Endothelial cell (in vitro differentiated cells): Measurements from ENCODE around the gene IL24. TPM values are rescaled to one million over a fixed set of nuclear protein-coding genes. Genes with fewer than 3 reads are reported as not detected.
A peak's percentile ranks its signal among the peaks of the same experiment; 100 is the strongest.

ENCODE experiments used
- DNase-seq: peaks from one replicate; pipeline ENCODE4 v3.0.0; 2021; ENCODE audit warnings: low spot score
- H3K27ac Mint-ChIP-seq: one replicate; pipeline ENCODE4 v1.8.0; 2021; ENCODE audit warnings: mixed read lengths, inconsistent platforms; ENCODE audit not compliant: unreplicated experiment
- H3K27me3 Mint-ChIP-seq: one replicate; pipeline ENCODE4 v1.8.0; 2021; ENCODE audit warnings: mild to moderate bottlenecking, moderate library complexity, mixed read lengths, inconsistent platforms; ENCODE audit not compliant: unreplicated experiment
- H3K36me3 Mint-ChIP-seq: one replicate; pipeline ENCODE4 v1.8.0; 2021; ENCODE audit warnings: mild to moderate bottlenecking, low read depth, mixed read lengths, inconsistent platforms; ENCODE audit not compliant: unreplicated experiment
- H3K4me1 Mint-ChIP-seq: one replicate; pipeline ENCODE4 v1.8.0; 2021; ENCODE audit warnings: mild to moderate bottlenecking, mixed read lengths, inconsistent platforms; ENCODE audit not compliant: unreplicated experiment
- H3K4me3 Mint-ChIP-seq: one replicate; pipeline ENCODE4 v1.8.0; 2021; ENCODE audit warnings: mild to moderate bottlenecking, mixed read lengths, inconsistent platforms; ENCODE audit not compliant: unreplicated experiment
- H3K9me3 Mint-ChIP-seq: one replicate; pipeline ENCODE4 v1.8.0; 2021; ENCODE audit warnings: mixed read lengths, inconsistent platforms; ENCODE audit not compliant: unreplicated experiment
- CTCF ChIP-seq: fragments of 200-600 bp; sonication (generic); IDR thresholded peaks from one replicate; pipeline ENCODE4 v1.5.0; 2021; ENCODE audit warnings: antibody characterized with exemption; ENCODE audit not compliant: unreplicated experiment
- total RNA-seq: library from RNA; stranded (reverse); fragmentation: NEBNext Ultra II Directional; extraction: Animal tissue kit (Norgen Biotek cat#: 25700); gene quantifications from one replicate; pipeline ENCODE4 v1.2.1, GENCODE V29; 2021; ENCODE audit not compliant: unreplicated experiment

IL24 gene
- total RNA-seq, 1 donor from 2014 or later, result not detected

- Mint-ChIP-seq H3K27ac (no peak overlapping the region), H3K9me3 (no peaks in the 10 kb centered on the region), H3K27me3 (peaks cover 3% of the 10 kb centered on the region), H3K4me3 (no peak overlapping the region), H3K4me1 (no peaks in the 10 kb centered on the region), H3K36me3 (no peaks in the 10 kb centered on the region)
- DNase-seq, result no peak
- no peak for TF ChIP-seq CTCF
Observed at GRCh38 chr1:206854401-206855129, 42.7 kb upstream of the IL24 start.

GRCh38 chr1:206855859-206856258, 41.4 kb upstream of the IL24 start:
- H3K36me3 Mint-ChIP-seq, result no peaks in the 10 kb centered on the region
- H3K4me1 Mint-ChIP-seq, result no peaks in the 10 kb centered on the region
- no peak for DNase-seq

GRCh38 chr1:206856674-206857464, 40.4 kb upstream of the IL24 start:
- Mint-ChIP-seq H3K27ac (no peak overlapping the region), H3K4me1 (no peaks in the 10 kb centered on the region), H3K36me3 (no peaks in the 10 kb centered on the region), H3K27me3 (peaks cover 4% of the 10 kb centered on the region), H3K4me3 (no peak overlapping the region), H3K9me3 (no peaks in the 10 kb centered on the region)
- TF ChIP-seq CTCF, result peak; percentile 41
- DNase-seq, result no peak

More at GRCh38 chr1:206855859-206856258, 41.4 kb upstream of the IL24 start:
- no peak for TF ChIP-seq CTCF
- Mint-ChIP-seq H3K4me3 (no peak overlapping the region), H3K27ac (no peak overlapping the region), H3K9me3 (no peaks in the 10 kb centered on the region), H3K27me3 (peaks cover 4% of the 10 kb centered on the region)

GRCh38 chr1:206859082-206859521, 38.1 kb upstream of the IL24 start:
- Mint-ChIP-seq H3K4me1 (no peaks in the 10 kb centered on the region), H3K4me3 (no peak overlapping the region), H3K36me3 (no peaks in the 10 kb centered on the region), H3K9me3 (no peaks in the 10 kb centered on the region), H3K27me3 (peaks cover 4% of the 10 kb centered on the region), H3K27ac (no peak overlapping the region)
- DNase-seq, result no peak
- TF ChIP-seq CTCF, result no peak

GRCh38 chr1:206860165-206860564, 37.1 kb upstream of the IL24 start:
- Mint-ChIP-seq H3K27me3 (peaks cover 3% of the 10 kb centered on the region), H3K27ac (no peak overlapping the region)

More at GRCh38 chr1:206860165-206860564, 37.1 kb upstream of the IL24 start:
- no peak for DNase-seq
- H3K4me1 Mint-ChIP-seq, result no peaks in the 10 kb centered on the region
- H3K36me3 Mint-ChIP-seq, result no peaks in the 10 kb centered on the region
- no peak overlapping the region for H3K4me3 Mint-ChIP-seq
- H3K9me3 Mint-ChIP-seq, result no peaks in the 10 kb centered on the region
- TF ChIP-seq CTCF, result no peak
